NCI-H2196 treated with DMSO at 0.1 percent for 48 hours (cell line): ENCODE data around the gene SSX1.
"Not testable (repeated sequence)": the region's sequence is repeated elsewhere in the genome, so short reads cannot be mapped to it uniquely, and the experiment has no call there.

Experiments used
- DNase-seq: peaks from one replicate; lab custom pipeline; 2025; ENCODE audit not compliant: unreplicated experiment; lab: John Stamatoyannopoulos, UW

The SSX1 gene

GRCh38 chrX:48255062-48255796 is at the start of gene SSX1:
Gene SSX1, plus strand, starts transcription at chrX:48255392. Its CDS starts 1,850 bp downstream, at chrX:48257242.
- DNase-seq, result not testable (repeated sequence)

- DNase-seq, result not testable (repeated sequence)
Measured at GRCh38 chrX:48214341-48214740, 40.9 kb upstream of the SSX1 start.

GRCh38 chrX:48224196-48224595 is 31.0 kb upstream of the SSX1 start:
- not testable (repeated sequence) for DNase-seq

- not testable (repeated sequence) for DNase-seq
Measured at GRCh38 chrX:48252945-48253344, 2.2 kb upstream of the SSX1 start.

- DNase-seq, result not testable (repeated sequence)
Measured at GRCh38 chrX:48274365-48274764, 19.2 kb downstream of the SSX1 start.

- DNase-seq, result peak; percentile 9
Measured at GRCh38 chrX:48278958-48279357, 23.8 kb downstream of the SSX1 start.

- not testable (repeated sequence) for DNase-seq
Measured at GRCh38 chrX:48280729-48281128, 25.5 kb downstream of the SSX1 start.

GRCh38 chrX:48306175-48306574 is 51.0 kb downstream of the SSX1 start:
- DNase-seq, result no peak

GRCh38 chrX:48313996-48314395 is 58.8 kb downstream of the SSX1 start:
- DNase-seq, result not testable (repeated sequence)
